Activated CD8-positive, alpha-beta memory T cell treated with anti-CD3 and anti-CD28 coated beads, Interleukin-2, amount 50 U/mL, for 1 hour (primary cell): ENCODE measurements around the gene SPOP.
"Not testable (repeated sequence)": the region's sequence is repeated elsewhere in the genome, so short reads cannot be mapped to it uniquely, and the experiment has no call there.

Experiments
- DNase-seq: peaks from one replicate; pipeline ENCODE4 v3.0.0-alpha.2; 2020; ENCODE audit errors: extremely low read depth

The SPOP gene

DNA sequence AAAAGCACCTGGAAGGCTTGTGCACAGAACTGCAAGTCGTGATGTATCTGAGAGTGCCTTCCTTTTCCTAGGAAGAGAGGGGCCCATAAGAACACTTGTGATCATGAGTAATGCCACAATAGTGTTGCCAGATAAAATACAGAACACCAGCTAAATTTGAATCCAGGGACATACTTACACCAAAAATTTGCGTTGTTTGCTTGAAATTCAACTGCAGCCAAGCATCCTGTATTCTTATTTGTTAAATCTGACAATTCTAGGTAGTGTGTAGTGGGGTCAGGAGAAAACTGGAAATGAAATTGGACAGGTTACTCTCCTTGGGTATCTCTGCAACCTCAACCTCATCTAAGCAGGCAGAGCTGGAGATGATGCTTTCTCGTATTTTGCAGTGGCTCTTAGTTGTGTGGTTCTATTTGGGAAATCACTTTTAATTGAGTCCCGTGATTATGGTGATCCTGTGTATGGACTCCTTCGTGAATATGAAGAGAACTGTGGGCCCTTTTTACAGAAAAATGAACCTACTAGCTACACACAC, 17.9 kb upstream of the SPOP start:
- no peak for DNase-seq

GRCh38 chr17:49694847-49695697, 17.2 kb upstream of the SPOP start:
- no peak for DNase-seq

- no peak for DNase-seq
Observed at GRCh38 chr17:49692751-49693150, 14.9 kb upstream of the SPOP start.

DNA sequence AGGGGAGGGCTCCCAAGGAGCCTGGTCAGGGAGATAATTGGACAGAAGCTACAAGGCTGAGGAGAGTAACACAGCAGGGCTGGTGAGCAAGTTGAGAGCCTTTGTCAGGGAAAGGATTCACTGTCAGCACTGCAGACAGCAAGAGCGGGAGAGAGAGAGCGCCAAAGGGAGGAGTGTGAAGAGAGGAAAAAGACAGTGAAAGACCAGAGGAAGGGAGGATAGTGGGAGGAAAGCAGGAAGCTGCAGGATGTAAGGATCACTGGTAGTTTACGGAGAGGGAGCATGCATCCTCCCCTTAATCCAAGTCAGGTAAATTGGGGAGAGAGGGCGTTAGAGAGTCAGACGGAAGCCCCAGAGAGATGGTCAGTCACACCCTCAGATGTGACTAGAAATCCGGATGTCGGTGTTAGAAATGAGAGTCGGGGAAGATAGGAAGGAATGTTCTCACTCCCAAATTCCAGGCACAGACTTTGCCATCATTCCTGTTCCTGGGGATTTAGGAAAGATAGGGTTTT, 13.8 kb upstream of the SPOP start:
- DNase-seq, result no peak

GRCh38 chr17:49691086-49691676, 13.3 kb upstream of the SPOP start:
- DNase-seq, result no peak

- no peak for DNase-seq
Observed at GRCh38 chr17:49690256-49690655, 12.4 kb upstream of the SPOP start.

DNA sequence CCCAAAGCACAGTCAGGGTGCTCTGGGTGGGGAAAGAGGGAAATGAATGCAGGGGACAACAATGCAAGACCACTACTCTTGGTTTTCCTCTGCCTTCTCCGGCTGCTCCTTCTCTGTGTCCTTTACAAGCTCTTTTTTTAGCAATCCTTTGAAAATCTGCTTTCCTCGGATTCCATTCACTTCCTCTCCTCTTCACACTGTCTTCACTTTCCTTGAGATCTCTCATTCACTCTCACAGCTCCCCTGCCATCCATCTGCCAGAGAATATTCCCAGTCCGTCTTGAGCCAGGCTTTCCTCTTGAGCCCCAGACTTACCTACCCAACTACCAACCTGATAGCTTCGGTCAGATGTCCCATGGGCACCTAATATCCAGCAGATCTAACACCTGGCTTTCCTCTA, 11.0 kb upstream of the SPOP start:
- no peak for DNase-seq

DNA sequence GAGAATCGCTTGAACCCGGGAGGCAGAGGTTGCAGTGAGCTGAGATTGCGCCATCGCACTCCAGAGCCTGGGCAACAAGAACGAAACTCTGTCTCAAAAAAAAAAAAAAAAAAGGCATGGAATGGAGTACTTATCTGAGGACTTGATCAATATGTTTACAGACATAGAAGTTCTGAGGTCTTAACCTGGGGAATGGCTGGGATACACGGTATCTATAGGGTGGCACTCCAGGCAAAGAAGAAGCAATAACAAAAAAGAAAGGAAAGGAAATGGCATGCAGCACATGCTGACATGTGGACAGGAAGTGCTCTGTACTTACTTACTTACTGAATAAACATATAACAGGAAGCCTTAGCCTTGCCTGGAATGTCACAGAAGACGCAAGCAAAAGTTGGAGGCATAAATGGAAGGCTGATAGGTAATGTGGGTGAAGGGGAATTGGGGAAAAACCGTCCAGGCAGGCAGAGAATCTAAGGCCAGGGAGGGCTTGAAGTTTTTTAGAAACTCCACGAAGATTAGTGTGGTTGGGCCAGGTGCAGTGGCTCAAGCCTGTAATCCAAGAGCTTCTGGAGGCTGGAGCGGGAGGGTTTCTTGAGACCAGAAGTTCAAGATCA, 10.1 kb upstream of the SPOP start:
- no peak for DNase-seq

DNA sequence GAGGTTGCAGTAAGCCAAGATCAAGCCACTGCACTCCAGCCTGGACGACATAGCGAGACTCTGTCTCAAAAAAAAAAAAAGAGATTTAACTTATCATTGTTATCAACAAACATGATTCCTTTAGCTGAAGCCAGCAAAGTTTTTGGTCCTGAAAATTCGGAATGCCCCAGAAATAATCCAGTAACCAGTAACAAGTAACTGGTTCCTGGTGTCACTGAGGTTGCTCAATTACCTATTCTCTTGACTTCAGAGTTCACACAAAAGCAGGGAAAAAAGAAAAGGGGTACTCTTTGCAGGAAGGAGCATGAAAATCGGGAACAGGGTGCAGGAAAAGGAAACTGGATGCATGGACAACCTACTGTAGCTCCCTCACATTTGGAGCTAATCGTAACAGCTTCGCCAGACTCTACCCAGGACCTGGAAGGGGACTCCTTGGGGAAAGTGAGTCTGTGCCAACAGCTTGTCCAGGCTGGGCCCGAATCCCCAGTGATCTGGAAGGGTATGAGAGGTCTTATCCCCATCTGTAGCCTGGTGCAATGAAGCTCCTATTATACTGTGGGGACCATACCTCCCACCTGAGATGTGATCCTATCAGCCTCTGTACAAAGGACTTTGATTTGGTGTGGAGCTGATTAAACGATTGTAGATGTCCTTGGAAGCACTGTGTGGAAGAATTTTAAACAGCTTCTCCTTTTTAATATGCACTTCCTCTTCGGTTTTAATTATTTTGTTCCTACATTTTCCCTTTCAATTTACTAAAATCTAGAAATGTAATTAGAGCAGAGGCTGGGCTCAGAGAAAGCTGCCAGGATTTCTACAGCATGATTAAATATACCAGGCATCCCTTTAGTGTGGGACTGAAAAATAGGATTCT, 3.4 kb upstream of the SPOP start:
- DNase-seq, result no peak

DNA sequence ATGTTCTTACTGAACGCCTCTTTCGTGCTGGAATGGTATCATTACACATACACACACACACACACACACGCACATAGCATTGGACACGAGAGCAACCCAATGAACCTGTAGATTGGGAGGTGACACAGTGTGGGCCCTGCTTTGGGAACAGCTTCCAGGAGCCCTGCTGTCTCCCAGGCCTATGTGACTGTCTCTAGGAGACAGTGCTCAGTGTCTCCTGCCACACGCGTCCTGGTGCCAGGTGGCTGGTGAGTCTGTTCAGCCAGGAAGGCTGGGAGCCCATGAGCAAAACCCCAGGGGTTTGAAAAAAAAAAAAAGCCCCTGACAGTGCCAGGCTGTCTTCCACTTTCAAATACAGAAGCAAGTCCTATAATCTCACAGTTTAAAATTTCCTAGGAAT, 2.4 kb upstream of the SPOP start:
- no peak for DNase-seq

DNA sequence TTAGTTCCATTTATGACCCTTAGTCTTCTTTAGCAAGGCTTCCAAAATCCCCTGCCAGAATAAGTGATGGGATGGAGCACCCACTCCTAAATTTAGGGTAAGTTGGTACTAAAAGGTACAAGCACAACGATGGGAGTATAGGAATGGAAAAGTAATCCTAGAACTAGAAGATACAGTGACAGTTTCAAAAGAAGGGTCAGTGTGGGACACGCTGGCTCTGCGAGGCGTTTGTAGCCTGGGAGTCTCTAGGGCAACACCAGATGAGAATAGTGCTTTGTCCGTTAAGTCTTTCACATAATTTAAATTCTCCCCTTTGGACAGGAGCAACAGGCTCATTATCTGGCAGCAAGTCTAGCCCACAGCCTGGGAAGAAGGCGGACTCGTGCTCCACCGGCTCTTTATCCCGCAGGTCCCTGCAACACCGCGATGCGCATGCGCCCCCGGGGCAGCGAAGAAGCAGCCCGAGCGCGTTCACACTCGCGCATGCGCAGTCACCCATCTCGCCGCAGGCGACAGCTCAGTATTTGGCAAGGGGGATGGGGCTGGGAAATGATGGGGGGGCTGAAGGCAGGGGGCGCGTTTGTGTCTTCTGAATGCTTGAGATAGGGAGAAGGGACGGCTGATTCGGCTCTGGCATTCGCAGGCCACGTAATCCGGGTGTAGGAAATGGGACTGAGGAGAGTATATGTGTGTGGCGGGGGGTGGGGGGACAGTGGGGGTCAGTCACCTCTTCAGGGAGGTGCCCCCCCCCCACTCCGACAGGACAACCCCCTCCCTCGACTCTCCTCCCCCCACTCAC, 564 bp downstream of the SPOP start:
- peak; percentile 93 for DNase-seq

GRCh38 chr17:49676276-49676868, 1.5 kb downstream of the SPOP start:
- DNase-seq, result no peak

GRCh38 chr17:49674507-49674906, 3.4 kb downstream of the SPOP start:
- no peak for DNase-seq

GRCh38 chr17:49673679-49674078, 4.2 kb downstream of the SPOP start:
- not testable (repeated sequence) for DNase-seq

- no peak for DNase-seq
Observed at GRCh38 chr17:49670641-49671040, 7.3 kb downstream of the SPOP start.

DNA sequence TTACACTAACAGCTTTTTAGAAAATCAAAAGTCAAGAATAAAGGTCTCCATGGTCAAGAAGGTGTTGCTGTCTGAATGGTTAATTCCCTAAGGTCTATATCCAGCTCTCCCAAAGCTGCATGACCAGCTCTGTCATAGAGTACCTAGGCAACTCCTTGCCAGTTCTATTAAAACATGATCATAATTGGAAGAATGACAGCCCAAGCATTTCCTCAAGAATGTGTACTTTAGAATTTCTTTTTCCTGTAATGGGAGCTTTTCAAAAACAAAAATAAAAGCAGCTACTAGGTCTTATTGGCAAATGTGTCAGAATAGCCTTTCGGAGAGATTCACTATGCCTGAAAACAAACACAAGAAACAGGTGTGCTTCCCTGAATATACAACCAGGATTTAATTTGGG, 7.9 kb downstream of the SPOP start:
- no peak for DNase-seq

- DNase-seq, result no peak
Observed at GRCh38 chr17:49667854-49668253, 10.0 kb downstream of the SPOP start.

DNA sequence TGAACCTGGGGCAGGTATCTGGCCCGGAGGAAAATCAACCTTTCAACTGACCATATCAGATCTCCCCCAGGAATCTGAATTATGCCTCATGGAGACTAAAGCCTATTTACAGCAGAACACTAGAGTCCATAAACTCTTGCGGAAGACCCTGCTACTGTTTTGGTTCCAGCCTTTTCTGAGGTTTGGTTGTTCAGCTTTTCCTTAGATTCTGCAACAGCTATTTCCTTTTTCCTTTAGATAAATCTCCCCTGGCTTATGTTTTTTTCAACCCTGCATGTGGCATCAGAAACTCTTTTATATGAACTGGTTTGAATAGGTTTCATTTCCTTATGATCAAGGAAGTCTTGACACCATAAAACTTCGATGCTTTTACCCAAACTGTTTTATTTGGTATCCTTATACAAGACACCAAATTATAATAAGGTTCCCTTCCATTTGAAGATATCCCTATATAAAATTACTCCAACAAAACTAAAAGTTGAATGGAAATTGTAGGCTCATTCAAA, 13.1 kb downstream of the SPOP start:
- DNase-seq, result no peak

GRCh38 chr17:49659661-49660382, 18.1 kb downstream of the SPOP start:
- no peak for DNase-seq
